ENCODE measurements around the gene SLC2A9. TPM values are rescaled to one million over a fixed set of nuclear protein-coding genes. Genes with fewer than 3 reads are reported as not detected.

Gene SLC2A9
- total RNA-seq, 6 experiments from 2014 or later, result 16.1 to 25.0 (median 19.8) TPM

DNA sequence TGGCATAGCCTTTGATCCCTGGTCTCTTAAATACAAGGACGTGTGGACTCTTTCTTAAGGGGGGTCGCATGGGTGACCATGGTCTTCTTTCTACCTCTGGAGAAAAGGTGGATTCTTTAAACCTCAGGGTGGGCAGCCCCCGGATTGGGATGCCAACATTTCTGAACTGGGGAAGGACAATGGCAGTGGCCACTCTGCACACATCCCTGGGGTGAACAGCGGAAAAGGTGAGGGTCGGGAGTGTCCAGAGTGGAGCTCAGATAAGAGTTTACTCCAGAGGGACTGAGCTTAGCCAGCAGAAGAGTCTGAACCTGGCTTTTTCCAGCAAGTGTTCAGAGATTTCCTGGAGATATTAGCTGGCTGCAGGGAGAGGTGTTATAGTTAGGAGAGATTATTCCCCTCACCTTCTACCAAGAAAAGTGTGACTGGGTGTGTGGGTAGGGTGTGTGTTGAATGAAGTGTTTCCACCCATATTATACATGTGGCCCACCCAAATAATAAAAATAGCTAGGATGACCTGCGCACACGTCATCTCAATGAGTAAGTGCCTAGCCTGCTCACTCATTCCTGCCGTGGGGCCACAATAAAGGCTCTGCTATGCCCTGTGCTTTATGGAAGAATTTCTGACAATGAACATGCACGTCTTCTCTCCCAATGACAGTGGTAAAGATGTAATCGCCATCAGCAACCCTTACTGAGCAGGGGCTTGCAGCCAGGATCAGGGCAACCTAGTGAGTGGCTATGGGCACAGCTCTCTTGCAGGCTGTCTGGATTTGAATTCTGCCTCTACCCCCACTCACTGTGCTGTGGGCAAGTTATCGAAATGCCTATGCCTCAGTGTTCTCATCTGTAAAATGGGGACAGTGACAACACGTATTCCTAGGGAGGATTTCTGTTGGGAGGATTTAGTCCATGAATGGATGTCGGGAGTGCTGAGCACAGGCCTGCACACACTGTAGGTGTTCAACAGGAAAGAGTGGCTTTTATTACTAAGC, 76.6 kb downstream of the SLC2A9 start:
- ATAC-seq (no peak), DNase-seq (no peak)
- intact Hi-C loops (cut with DNase I), result no loop called here
- H3K36me3 ChIP-seq, result no peaks in the 10 kb centered on the region
- TF ChIP-seq, protein P1, sequence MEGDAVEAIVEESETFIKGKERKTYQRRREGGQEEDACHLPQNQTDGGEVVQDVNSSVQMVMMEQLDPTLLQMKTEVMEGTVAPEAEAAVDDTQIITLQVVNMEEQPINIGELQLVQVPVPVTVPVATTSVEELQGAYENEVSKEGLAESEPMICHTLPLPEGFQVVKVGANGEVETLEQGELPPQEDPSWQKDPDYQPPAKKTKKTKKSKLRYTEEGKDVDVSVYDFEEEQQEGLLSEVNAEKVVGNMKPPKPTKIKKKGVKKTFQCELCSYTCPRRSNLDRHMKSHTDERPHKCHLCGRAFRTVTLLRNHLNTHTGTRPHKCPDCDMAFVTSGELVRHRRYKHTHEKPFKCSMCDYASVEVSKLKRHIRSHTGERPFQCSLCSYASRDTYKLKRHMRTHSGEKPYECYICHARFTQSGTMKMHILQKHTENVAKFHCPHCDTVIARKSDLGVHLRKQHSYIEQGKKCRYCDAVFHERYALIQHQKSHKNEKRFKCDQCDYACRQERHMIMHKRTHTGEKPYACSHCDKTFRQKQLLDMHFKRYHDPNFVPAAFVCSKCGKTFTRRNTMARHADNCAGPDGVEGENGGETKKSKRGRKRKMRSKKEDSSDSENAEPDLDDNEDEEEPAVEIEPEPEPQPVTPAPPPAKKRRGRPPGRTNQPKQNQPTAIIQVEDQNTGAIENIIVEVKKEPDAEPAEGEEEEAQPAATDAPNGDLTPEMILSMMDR (IDR thresholded peaks at IDR 0.05), result no peak
- no peak for TF ChIP-seq POLR2A (IDR thresholded peaks at IDR 0.05)
- H3K4me1 ChIP-seq, result no peaks in the 10 kb centered on the region
- no peaks in the 10 kb centered on the region for H3K9me3 ChIP-seq
- 91% methylated on average over 13 of the region's 13 CpGs for WGBS (ENCODE audit: insufficient coverage, low coverage, low lambda C conversion rate, missing lambda C conversion rate)
- H3K27ac ChIP-seq, result no peak overlapping the region
- H3K27me3 ChIP-seq, result no peaks in the 10 kb centered on the region
- no peak overlapping the region for H3K4me3 ChIP-seq

DNA sequence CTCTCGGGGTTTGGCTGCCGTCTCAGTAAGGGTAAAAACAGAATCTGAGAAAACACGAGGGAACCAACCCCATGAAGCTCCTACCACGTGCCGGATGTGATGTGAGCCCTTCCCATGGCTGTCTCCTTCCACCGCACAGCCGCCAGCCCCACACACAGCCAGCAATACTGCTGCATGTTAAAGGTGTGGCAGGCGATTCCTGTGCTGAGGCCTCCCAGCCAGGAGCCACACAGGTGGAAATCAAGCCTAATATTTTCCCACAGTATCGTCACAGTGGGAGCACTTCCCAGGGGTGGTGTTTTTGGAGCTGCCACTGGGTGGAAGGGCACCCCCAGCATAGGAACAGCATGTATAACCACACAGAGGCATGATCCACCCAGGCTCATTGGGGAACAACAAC, 77.5 kb downstream of the SLC2A9 start:
- H3K4me3 ChIP-seq, result no peak overlapping the region
- H3K4me1 ChIP-seq, result no peaks in the 10 kb centered on the region
- ATAC-seq (no peak), DNase-seq (no peak)
- H3K27ac ChIP-seq, result no peak overlapping the region
- no peaks in the 10 kb centered on the region for H3K9me3 ChIP-seq
- WGBS (ENCODE audit: insufficient coverage, low coverage, low lambda C conversion rate, missing lambda C conversion rate), result 93% methylated on average over 3 of the region's 9 CpGs
- no peaks in the 10 kb centered on the region for H3K36me3 ChIP-seq
- H3K27me3 ChIP-seq, result no peaks in the 10 kb centered on the region
- TF ChIP-seq, protein P1 (IDR thresholded peaks at IDR 0.05), result no peak
- no peak for TF ChIP-seq POLR2A (IDR thresholded peaks at IDR 0.05)
- intact Hi-C loops (cut with DNase I), result no loop called here

DNA sequence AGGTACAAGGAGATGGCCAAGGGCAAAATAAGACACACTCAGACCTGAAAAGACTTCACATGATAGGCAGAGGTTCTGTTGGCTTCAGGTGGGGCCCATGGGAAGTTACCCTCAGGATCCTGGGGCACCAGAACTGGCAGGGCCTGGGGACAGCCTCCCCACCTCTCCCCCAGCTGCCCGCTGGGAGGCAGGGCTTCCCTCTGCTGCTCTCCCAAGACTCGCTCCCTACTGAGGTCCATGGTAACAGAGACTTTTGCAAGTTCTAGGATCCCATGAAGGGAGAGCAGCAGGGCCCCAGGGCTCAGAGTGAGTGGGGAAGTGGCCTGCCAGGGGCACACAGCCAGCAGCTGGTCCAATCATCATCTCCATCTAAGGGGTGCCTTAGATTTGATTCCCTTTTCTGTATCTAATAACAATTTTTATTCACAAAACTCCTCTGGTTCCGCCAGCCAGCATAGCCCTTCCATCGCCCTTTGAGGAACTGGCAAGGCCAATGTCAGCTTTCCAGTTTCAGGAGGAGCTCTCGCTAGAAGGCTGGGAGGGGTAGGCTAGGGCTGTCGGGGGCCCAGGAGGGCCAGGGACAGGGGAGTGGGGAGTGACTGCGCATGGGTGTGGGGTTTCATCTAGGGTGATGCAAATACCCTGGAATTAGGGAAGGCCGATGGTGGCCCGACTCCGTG, 78.2 kb downstream of the SLC2A9 start:
- ATAC-seq (no peak), DNase-seq (no peak)
- Histone ChIP-seq H3K4me3 (no peak overlapping the region), H3K36me3 (no peaks in the 10 kb centered on the region), H3K9me3 (no peaks in the 10 kb centered on the region), H3K4me1 (no peaks in the 10 kb centered on the region), H3K27me3 (no peaks in the 10 kb centered on the region), H3K27ac (no peak overlapping the region)
- 83% methylated on average over 6 of the region's 10 CpGs for WGBS (ENCODE audit: insufficient coverage, low coverage, low lambda C conversion rate, missing lambda C conversion rate)
- TF ChIP-seq, protein P1 (IDR thresholded peaks at IDR 0.05), result no peak
- TF ChIP-seq POLR2A (IDR thresholded peaks at IDR 0.05), result no peak
- intact Hi-C loops (cut with DNase I), result no loop called here

DNA sequence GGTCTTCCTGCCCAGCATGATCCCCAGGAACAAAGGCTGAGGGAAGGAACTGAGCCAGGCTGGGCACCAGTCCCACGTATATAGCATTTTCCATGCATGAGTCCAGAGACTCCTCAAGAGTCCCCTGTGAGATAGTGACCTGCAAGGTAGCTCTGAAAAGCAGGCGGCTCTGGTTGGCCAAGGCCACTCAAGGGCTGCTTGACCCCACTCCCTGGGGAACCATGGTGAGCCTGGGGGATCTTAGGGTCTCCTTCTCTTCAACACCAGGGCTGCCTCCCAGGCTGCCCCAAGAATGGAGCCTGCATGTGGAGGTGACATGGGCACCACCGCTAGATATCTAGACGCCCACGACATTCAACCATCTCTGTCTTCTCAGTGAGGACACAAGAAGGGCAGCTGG, 79.2 kb downstream of the SLC2A9 start:
- WGBS (ENCODE audit: insufficient coverage, low coverage, low lambda C conversion rate, missing lambda C conversion rate), result no CpG with 5 or more reads among the region's 5 CpGs
- no peaks in the 10 kb centered on the region for H3K9me3 ChIP-seq
- H3K4me1 ChIP-seq, result no peaks in the 10 kb centered on the region
- no peaks in the 10 kb centered on the region for H3K36me3 ChIP-seq
- no peak for DNase-seq
- no peak overlapping the region for H3K27ac ChIP-seq
- no peak for TF ChIP-seq POLR2A (IDR thresholded peaks at IDR 0.05)
- TF ChIP-seq, protein P1 (IDR thresholded peaks at IDR 0.05), result no peak
- H3K4me3 ChIP-seq, result no peak overlapping the region
- no peaks in the 10 kb centered on the region for H3K27me3 ChIP-seq
- intact Hi-C loops (cut with DNase I), result no loop called here
- no peak for ATAC-seq
